OCI-LY1 (cell line): Measurements from ENCODE around the gene ZNF277.

Source experiments
- EZH2 ChIP-seq: fragments of 200-600 bp; sonication (generic), shearing (Covaris generic); IDR thresholded peaks from 2 replicates; pipeline ENCODE4 v1.8.0; 2017; ENCODE audit warnings: borderline replicate concordance, mixed run types, mild to moderate bottlenecking, antibody characterized with exemption, low read length, moderate library complexity, mixed read lengths
- TF ChIP-seq, protein P1 (sequence below): fragments of 200-600 bp; sonication (generic), shearing (Covaris generic); IDR thresholded peaks from 2 replicates; pipeline ENCODE4 v1.5.1; 2017; ENCODE audit warnings: mild to moderate bottlenecking, antibody characterized with exemption, low read length, moderate library complexity, mixed read lengths

DNA sequence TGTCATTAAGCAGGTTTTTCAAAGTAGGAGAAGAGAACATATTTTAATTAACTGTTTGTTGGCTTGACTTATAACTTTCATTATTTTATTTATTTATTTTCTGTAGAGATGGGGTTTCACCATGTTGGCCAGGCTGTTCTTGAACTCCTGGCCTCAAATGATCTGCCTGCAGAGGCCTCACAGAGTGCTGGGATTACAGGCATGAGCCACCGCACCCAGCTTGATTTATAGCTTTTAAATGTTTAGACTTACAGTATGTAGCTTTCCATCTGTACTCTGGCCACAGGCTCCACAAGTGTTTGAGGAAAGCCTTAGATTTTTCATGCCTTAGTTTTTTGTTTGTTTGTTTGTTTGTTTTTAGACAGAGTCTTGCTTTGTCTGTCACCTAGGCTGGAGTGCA lies 171.1 kb downstream of the ZNF277 start:
- TF ChIP-seq, protein P1, sequence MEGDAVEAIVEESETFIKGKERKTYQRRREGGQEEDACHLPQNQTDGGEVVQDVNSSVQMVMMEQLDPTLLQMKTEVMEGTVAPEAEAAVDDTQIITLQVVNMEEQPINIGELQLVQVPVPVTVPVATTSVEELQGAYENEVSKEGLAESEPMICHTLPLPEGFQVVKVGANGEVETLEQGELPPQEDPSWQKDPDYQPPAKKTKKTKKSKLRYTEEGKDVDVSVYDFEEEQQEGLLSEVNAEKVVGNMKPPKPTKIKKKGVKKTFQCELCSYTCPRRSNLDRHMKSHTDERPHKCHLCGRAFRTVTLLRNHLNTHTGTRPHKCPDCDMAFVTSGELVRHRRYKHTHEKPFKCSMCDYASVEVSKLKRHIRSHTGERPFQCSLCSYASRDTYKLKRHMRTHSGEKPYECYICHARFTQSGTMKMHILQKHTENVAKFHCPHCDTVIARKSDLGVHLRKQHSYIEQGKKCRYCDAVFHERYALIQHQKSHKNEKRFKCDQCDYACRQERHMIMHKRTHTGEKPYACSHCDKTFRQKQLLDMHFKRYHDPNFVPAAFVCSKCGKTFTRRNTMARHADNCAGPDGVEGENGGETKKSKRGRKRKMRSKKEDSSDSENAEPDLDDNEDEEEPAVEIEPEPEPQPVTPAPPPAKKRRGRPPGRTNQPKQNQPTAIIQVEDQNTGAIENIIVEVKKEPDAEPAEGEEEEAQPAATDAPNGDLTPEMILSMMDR = no peak
- TF ChIP-seq EZH2 = no peak
